GM23248 (cell line): ENCODE data around the gene DYSF.

Source experiments
- EZH2 ChIP-seq: fragments of 200-600 bp; sonication (generic); IDR thresholded peaks from 2 replicates; pipeline ENCODE4 v1.6.1; 2018; ENCODE audit warnings: antibody characterized with exemption, mild to moderate bottlenecking; ENCODE audit not compliant: insufficient read depth, poor library complexity, severe bottlenecking
- EZH2phosphoT487 ChIP-seq: fragments of 200-600 bp; sonication (generic); IDR thresholded peaks from 2 replicates; pipeline ENCODE4 v1.6.1; 2018; ENCODE audit warnings: antibody characterized with exemption, moderate library complexity, mild to moderate bottlenecking, low read depth; ENCODE audit not compliant: insufficient read depth

DNA sequence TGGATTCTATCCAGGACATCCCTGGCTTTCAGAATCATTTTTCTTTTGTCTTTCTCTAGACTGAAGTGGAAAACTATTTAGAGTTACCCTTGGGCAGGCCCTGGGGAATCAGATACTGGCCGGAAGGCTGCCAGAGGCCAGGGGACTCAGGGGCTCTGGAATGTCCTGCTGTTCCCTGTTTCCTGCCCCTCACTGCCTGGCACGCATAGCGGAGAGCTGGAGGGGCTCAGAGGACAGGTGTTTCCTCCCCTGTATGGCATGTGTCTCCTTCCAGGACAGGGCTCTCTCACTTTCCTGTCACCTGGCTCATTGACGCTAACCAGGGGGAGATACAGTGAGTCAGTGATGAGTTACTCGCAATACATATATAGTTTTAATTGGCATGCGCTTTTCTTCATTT is 38.8 kb downstream of the DYSF start:
- TF ChIP-seq EZH2 (no peak), EZH2phosphoT487 (no peak)
